Caco-2 (cell line): ENCODE results near the gene FILIP1. TPM values are rescaled to one million over a fixed set of nuclear protein-coding genes. Genes with fewer than 3 reads are reported as not detected.

Experiments
- BruUV-seq: library from RNA; stranded (reverse); fragments of 400-500 nt; replicated peaks from 2 replicates; lab custom pipeline; 2021; lab: Mats Ljungman, UMichigan
- CTCF ChIA-PET: fragments of 300-600 bp; sonication (Branson Sonifier 250); formaldehyde crosslinking; loops from one replicate; lab custom pipeline; 2022; ENCODE audit warnings: antibody characterized with exemption; lab: Charles Lee
- POLR2A ChIA-PET: fragments of 300-600 bp; sonication (Branson Sonifier 250); formaldehyde crosslinking; loops from one replicate; lab custom pipeline; 2022; ENCODE audit warnings: antibody characterized with exemption; lab: Charles Lee
- DNase-seq, 2 experiments: peaks; one replicate each; pipeline versions ENCODE4 v3.0.0 to v3.0.0-alpha.2; 2020 to 2022
- H3K27me3 ChIP-seq: replicated peaks from 2 replicates; pipeline ENCODE4 v1.6.0; 2011; ENCODE audit warnings: low read length; ENCODE audit not compliant: control insufficient read depth, insufficient read depth
- H3K36me3 ChIP-seq: 2 replicates; pipeline ENCODE4 v1.5.1; 2011; ENCODE audit warnings: low read length; ENCODE audit not compliant: control insufficient read depth, insufficient read depth
- H3K4me1 ChIP-seq: fragments of 250-450 bp; sonication (Bioruptor Pico); 2 replicates; pipeline ENCODE4 v1.5.1; 2020; ENCODE audit warnings: mild to moderate bottlenecking
- H3K4me3 ChIP-seq: 2 replicates; pipeline ENCODE4 v1.5.1; 2011; ENCODE audit warnings: low read depth, mild to moderate bottlenecking, control low read depth, low read length
- H3K9me3 ChIP-seq: fragments of 250-450 bp; sonication (Bioruptor Pico); 2 replicates; pipeline ENCODE4 v1.5.1; 2020; ENCODE audit warnings: mild to moderate bottlenecking, moderate library complexity
- H3K27ac Mint-ChIP-seq: one replicate; pipeline ENCODE4 v1.8.0; 2022; ENCODE audit warnings: mixed read lengths; ENCODE audit not compliant: unreplicated experiment
- H3K27me3 Mint-ChIP-seq: one replicate; pipeline ENCODE4 v1.8.0; 2022; ENCODE audit warnings: mixed read lengths; ENCODE audit not compliant: insufficient read depth, unreplicated experiment
- H3K36me3 Mint-ChIP-seq: one replicate; pipeline ENCODE4 v1.8.0; 2022; ENCODE audit warnings: mild to moderate bottlenecking, mixed read lengths; ENCODE audit not compliant: insufficient read depth, unreplicated experiment
- H3K4me1 Mint-ChIP-seq: one replicate; pipeline ENCODE4 v1.8.0; 2022; ENCODE audit warnings: low read depth, mixed read lengths; ENCODE audit not compliant: unreplicated experiment
- H3K4me3 Mint-ChIP-seq: one replicate; pipeline ENCODE4 v1.8.0; 2022; ENCODE audit warnings: mild to moderate bottlenecking, moderate library complexity, mixed read lengths; ENCODE audit not compliant: unreplicated experiment
- H3K9me3 Mint-ChIP-seq: one replicate; pipeline ENCODE4 v1.8.0; 2022; ENCODE audit warnings: mixed read lengths; ENCODE audit not compliant: unreplicated experiment
- intact Hi-C: fragments of 100-400 bp; cut with micrococcal nuclease; formaldehyde crosslinking; loops from one replicate; pipeline ENCODE4 v1.10.0; 2022; ENCODE audit not compliant: unreplicated experiment
- total RNA-seq: library from RNA; stranded (reverse); gene quantifications from 2 replicates; pipeline ENCODE4 v1.2.3, GENCODE V29; 2022
- TF ChIP-seq, protein P1 (sequence below), 2 experiments: fragments of 200-600 bp in 1 of 2; IDR thresholded peaks; 1 replicate in 1 of 2; 2 replicates in 1 of 2; pipeline versions ENCODE4 v1.5.1 to v1.8.0; 2011 to 2022; ENCODE audit warnings: antibody characterized with exemption in 1 of 2, control low read depth in 1 of 2, inconsistent platforms in 1 of 2, low read depth in 1 of 2, low read length in 1 of 2, mild to moderate bottlenecking in 1 of 2, moderate library complexity in 1 of 2; ENCODE audit not compliant: insufficient read depth in 1 of 2, severe bottlenecking in 1 of 2, unreplicated experiment in 1 of 2

Gene FILIP1
- total RNA-seq, 1 experiment from 2014 or later = 0.07 TPM

DNA sequence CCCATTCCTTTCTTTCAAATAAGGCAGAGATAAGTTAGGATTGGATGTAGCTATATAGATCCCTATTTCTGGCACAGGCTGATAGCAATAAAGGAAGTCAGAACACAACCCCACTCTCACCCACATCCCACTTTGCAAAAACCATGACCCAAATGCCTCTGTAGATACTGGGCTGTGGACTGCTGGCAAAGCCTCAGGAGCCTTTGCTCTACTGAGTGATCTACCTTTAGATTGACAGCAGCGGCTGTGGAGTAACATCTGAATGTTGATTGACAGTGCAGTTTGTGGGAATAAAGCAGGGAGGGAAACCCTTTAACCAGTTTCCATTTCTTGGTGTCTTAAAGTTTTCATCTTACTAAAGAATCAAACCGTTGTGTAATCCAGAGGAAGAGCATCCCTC lies 202.3 kb downstream of the FILIP1 start:
- H3K4me1 Mint-ChIP-seq = no peaks in the 10 kb centered on the region
- peaks cover 3% of the 10 kb centered on the region for H3K27me3 Mint-ChIP-seq
- no peak for DNase-seq
- no peaks in the 10 kb centered on the region for H3K36me3 ChIP-seq
- intact Hi-C loops = no loop called here
- CTCF ChIA-PET = no interaction called here
- no peak overlapping the region for H3K27ac Mint-ChIP-seq
- TF ChIP-seq, protein P1, sequence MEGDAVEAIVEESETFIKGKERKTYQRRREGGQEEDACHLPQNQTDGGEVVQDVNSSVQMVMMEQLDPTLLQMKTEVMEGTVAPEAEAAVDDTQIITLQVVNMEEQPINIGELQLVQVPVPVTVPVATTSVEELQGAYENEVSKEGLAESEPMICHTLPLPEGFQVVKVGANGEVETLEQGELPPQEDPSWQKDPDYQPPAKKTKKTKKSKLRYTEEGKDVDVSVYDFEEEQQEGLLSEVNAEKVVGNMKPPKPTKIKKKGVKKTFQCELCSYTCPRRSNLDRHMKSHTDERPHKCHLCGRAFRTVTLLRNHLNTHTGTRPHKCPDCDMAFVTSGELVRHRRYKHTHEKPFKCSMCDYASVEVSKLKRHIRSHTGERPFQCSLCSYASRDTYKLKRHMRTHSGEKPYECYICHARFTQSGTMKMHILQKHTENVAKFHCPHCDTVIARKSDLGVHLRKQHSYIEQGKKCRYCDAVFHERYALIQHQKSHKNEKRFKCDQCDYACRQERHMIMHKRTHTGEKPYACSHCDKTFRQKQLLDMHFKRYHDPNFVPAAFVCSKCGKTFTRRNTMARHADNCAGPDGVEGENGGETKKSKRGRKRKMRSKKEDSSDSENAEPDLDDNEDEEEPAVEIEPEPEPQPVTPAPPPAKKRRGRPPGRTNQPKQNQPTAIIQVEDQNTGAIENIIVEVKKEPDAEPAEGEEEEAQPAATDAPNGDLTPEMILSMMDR (IDR thresholded peaks at IDR 0.05; ENCODE audit: insufficient read depth in 1 of 2, low read depth in 1 of 2, low read length in 1 of 2, severe bottlenecking in 1 of 2, unreplicated experiment in 1 of 2) = no peak
- H3K4me1 ChIP-seq = no peaks in the 10 kb centered on the region; the same call in 1 of the 2 replicates
- no peaks in the 10 kb centered on the region for H3K9me3 Mint-ChIP-seq
- H3K36me3 Mint-ChIP-seq = no peaks in the 10 kb centered on the region
- H3K4me3 Mint-ChIP-seq = no peak overlapping the region
- H3K4me3 ChIP-seq = no peak overlapping the region
- POLR2A ChIA-PET = no interaction called here
- H3K9me3 ChIP-seq = no peaks in the 10 kb centered on the region
- no peaks in the 10 kb centered on the region for H3K27me3 ChIP-seq
- no TSS peak for BruUV-seq

DNA sequence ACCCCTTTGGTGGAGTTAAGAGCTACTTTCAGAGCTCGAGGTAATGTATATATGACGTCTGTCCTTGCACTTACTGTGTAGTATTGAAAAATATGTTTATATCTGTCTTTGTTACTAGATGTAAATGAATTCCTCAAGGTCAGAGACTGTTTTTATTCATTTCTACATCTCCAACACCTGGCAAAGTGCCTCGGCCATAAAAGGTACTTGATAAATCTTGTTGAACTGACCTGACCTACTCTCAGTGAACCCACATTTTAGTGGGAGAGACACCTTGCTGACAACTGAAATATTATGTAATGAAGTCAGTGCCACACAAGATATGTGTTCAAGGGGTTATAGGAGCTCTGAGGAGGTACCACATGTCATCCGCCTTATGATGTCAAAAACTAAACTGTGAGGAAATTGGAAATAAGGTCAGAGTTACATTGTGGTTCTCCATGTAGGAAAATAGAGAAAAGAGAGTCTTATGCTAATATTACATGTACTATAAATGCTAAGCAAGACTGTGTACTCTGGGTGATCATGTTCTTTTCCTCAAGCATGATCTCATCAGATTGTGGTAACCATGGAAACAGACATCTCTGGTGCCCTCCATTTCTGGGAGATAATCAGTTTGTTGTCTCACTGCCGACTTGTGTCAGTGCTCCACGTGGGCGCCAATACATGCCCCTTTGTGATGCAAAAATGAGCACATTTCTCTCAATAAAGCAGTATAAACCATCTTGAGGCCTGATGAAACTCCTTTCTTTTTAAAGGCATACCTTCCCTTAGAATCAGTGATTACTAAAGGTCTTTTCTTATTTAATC lies 203.3 kb downstream of the FILIP1 start:
- H3K27ac Mint-ChIP-seq = no peak overlapping the region
- Histone ChIP-seq H3K4me3 (no peak overlapping the region), H3K4me1 (no peaks in the 10 kb centered on the region; the same call in 1 of the 2 replicates), H3K27me3 (no peaks in the 10 kb centered on the region), H3K9me3 (no peaks in the 10 kb centered on the region), H3K36me3 (no peaks in the 10 kb centered on the region)
- no peak for DNase-seq
- TF ChIP-seq, protein P1 (IDR thresholded peaks at IDR 0.05; ENCODE audit: insufficient read depth in 1 of 2, low read depth in 1 of 2, low read length in 1 of 2, severe bottlenecking in 1 of 2, unreplicated experiment in 1 of 2) = no peak
- no peaks in the 10 kb centered on the region for H3K4me1 Mint-ChIP-seq
- peaks cover 3% of the 10 kb centered on the region for H3K27me3 Mint-ChIP-seq
- H3K36me3 Mint-ChIP-seq = no peaks in the 10 kb centered on the region
- no peak overlapping the region for H3K4me3 Mint-ChIP-seq
- H3K9me3 Mint-ChIP-seq = no peaks in the 10 kb centered on the region
- ChIA-PET POLR2A (no interaction called here), CTCF (no interaction called here)
- no TSS peak for BruUV-seq
- intact Hi-C loops = no loop called here

DNA sequence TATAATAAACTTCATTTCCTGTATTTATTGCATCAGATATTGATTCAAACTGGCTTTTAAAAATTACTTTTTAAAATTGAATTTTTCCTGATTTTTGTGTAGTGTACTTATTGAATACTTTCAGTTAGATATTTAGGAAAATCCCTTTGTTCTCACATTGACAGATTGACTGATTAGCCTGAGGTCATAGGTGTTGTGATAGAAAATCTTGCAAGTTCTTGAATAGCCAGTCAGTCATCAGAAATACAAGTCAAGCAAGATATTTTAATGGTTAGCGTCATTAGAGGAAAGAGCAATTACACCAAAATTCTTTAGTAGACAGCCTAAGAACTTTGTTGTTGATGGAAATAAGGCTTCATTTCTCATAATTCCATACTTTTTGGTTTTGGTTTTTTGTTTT lies 205.6 kb downstream of the FILIP1 start:
- H3K9me3 Mint-ChIP-seq = no peaks in the 10 kb centered on the region
- H3K27me3 Mint-ChIP-seq = peaks cover 3% of the 10 kb centered on the region
- no peak overlapping the region for H3K4me3 Mint-ChIP-seq
- H3K4me1 ChIP-seq = no peaks in the 10 kb centered on the region; the same call in 1 of the 2 replicates
- POLR2A ChIA-PET = no interaction called here
- H3K27me3 ChIP-seq = no peaks in the 10 kb centered on the region
- TF ChIP-seq, protein P1 (IDR thresholded peaks at IDR 0.05; ENCODE audit: insufficient read depth in 1 of 2, low read depth in 1 of 2, low read length in 1 of 2, severe bottlenecking in 1 of 2, unreplicated experiment in 1 of 2) = no peak
- no peaks in the 10 kb centered on the region for H3K4me1 Mint-ChIP-seq
- no peaks in the 10 kb centered on the region for H3K36me3 Mint-ChIP-seq
- DNase-seq = no peak
- H3K4me3 ChIP-seq = no peak overlapping the region
- intact Hi-C loops = no loop called here
- CTCF ChIA-PET = no interaction called here
- no peaks in the 10 kb centered on the region for H3K36me3 ChIP-seq
- BruUV-seq = no TSS peak
- no peaks in the 10 kb centered on the region for H3K9me3 ChIP-seq
- no peak overlapping the region for H3K27ac Mint-ChIP-seq
